HG02870 (cell line): ENCODE data around the gene SPSB2.

Source experiments
- ATAC-seq: cut with Tn5 transposase; IDR thresholded peaks from one replicate; pipeline ENCODE4 v1.9.1; 2021; ENCODE audit warnings: mild to moderate bottlenecking, moderate library complexity; ENCODE audit not compliant: unreplicated experiment

SPSB2 gene

DNA sequence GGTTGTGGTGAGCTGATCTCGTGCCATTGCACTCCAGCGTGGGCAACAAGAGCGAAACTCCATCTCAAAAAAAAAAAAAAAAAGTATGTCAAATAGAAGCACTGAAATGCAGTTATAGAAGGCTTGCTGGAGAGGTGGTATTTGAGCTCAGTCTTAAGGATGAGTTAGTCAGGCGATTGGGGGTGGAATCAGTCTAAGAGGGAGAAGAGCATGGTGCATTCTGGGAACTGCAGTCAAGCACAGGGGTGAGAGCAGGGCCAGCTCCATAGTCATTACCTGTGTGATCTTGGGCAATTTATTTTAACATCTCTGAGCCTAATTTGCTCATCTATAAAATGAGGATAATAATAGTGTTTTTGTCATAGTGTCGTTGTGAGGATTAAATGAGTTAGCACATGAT, 38.2 kb downstream of the SPSB2 start:
- no peak for ATAC-seq

DNA sequence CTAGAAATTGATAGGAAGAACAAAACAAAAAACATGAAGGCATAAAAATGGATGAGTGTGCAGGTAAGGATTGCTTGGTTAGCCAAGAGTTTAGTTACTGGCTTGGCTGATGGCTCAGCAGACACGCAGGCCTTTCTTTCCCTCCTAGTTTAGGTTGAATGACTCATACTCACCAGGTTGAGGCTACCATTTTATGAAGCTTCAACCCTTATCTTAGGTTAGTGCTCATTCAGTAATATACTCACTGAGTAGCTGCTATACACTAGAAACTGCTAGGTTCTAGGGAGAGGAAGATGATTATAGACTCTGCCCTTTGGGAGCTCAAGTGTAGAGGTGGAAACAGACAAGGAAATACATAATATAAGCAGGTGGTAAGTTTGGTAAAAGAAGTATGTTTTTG, 38.8 kb downstream of the SPSB2 start:
- ATAC-seq, result no peak

DNA sequence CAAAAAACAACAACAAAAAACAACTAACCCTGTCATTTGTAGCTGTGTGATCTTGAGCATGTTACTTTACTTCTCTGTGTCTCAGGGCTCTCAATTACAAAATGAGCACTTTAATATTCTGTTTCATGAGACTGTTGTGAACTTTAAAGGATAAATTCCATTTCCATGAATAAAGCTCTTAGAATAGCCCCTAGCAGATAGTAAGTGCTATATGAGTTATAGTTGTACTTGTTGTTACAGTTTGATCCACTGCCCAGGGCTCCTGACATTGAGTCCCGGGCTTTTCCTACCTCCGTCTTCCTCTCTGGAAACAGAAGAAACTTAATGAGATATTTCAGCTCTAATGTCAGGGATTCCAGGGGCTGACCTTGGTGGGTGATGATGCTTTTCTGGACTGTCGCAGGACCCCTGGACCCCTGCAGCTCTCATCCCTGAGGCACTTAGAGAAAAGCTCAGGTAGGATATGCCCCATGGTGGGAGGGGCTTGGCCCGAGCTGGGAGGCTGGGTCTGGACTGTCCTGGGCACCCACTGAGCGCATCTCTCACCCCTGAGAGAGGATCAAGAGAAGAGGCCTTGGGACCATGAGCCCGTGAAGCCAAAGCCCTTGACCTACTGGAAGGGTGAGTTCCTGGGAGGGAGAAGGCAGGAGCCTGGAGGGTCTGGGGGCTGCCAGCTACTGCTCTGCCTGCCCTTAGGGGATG, 39.8 kb downstream of the SPSB2 start:
- no peak for ATAC-seq

DNA sequence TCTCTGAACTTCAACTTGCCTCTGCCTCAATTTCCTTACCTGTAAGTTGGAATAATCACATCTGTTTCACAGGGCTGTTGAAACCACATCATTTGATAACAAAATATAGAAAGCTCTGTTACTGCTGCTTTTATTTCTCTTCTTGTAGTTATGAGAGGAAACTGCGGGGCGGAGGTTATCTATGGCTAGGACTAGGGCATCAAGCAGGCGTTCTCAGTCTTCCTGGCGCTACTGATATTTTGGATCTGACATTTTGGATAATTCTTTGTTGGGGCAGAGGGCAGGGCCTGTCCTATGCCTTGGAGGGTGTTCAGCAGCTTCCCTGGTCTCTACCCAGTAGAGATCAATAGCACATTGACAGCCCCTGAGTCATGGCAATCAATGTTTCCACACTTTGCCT, 41.0 kb downstream of the SPSB2 start:
- ATAC-seq, result no peak

DNA sequence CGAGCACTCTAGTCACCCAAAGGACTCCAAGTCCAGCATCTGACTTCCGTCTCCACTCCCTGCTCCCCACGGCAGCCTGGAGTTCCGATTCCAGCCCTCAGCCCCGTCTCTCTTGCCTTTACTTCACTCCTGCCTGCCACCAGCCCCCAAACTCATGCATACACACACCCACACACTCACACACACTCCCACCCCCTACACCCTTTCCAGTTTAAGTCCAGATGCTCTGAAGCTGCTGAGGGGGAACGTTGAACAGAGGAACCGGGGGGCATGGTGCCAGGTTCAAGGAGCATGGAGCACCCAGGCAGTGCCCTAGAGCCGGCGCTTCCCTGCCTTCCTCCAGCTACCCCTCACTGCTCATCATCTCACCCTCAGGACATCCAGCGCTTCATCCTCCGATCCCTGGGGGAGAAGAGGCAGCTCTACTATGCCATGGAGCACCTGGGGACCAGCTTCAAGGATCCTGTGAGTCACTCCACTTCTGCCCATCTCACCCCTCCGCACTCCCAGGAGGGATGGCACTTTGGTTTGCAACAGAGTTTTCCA, 41.6 kb downstream of the SPSB2 start:
- no peak for ATAC-seq

DNA sequence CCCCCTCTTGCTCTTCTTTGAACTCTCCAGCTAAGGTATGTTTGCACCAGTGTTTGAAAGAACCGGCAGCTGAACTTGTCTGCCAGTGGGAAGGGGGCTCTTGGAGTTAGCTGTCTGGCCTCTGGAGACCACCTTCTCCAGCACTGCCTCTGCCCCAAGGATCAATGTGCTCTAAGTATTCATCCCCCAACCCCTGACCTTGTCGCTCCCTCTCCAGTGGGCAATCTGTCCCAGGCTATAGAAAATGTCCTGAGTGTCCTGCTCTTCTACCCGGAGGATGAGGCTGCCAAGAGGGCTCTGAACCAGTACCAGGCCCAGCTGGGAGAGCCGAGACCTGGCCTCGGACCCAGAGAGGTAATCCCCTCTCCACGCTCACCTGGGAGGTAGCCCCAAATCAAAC, 42.1 kb downstream of the SPSB2 start:
- ATAC-seq, result no peak

DNA sequence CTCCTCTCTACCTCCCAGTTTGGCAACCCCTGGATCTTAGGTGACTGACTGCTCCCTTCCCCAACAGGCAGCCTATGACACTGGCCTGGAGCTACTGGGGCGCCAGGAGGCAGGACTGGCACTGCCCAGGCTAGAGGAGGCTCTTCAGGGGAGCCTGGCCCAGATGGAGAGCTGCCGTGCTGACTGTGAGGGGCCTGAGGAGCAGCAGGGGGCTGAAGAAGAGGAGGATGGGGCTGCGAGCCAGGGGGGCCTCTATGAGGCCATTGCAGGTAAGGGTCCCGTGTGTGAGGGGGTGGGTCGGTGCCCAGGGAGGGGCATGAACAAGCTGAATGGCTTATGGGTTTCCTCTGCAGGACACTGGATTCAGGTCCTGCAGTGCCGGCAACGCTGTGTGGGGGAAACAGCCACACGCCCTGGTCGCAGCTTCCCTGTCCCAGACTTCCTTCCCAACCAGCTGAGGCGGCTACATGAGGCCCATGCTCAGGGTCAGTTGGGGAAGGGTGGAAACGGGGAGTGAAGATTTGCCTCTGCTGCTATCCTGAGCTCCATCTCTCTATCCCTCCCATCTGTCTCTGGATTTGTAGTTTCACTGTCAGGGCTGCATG, 42.7 kb downstream of the SPSB2 start:
- ATAC-seq, result no peak

DNA sequence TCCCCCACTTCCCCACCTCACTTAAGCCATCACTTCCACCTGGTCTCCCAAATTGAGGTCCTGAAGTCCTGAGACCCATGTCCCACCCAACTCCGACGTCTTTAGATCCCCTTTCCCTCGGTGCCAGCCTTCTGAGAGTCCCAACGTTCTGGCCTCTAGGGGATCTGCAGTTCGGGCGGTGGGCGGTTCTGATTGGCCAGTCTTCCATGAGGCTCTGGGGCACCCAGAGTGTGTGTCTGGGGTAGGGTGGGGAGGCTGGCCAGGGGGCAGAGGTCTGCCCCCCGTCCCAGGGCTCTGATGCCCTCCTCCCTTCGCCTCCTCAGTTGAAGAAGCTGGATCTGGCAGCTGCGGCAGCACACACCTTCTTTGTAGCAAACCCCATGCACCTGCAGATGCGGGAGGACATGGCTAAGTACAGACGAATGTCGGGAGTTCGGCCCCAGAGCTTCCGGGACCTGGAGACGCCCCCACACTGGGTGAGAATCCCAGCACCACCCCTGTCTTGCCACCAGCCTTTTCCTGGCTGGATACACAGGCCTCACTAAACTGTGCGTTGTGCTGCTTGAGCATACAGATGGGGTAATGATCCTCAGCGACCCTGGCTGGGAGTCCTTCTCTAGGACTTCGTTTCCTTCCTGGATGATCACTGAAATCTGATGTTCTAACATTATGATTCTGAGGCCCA, 43.4 kb downstream of the SPSB2 start:
- no peak for ATAC-seq

DNA sequence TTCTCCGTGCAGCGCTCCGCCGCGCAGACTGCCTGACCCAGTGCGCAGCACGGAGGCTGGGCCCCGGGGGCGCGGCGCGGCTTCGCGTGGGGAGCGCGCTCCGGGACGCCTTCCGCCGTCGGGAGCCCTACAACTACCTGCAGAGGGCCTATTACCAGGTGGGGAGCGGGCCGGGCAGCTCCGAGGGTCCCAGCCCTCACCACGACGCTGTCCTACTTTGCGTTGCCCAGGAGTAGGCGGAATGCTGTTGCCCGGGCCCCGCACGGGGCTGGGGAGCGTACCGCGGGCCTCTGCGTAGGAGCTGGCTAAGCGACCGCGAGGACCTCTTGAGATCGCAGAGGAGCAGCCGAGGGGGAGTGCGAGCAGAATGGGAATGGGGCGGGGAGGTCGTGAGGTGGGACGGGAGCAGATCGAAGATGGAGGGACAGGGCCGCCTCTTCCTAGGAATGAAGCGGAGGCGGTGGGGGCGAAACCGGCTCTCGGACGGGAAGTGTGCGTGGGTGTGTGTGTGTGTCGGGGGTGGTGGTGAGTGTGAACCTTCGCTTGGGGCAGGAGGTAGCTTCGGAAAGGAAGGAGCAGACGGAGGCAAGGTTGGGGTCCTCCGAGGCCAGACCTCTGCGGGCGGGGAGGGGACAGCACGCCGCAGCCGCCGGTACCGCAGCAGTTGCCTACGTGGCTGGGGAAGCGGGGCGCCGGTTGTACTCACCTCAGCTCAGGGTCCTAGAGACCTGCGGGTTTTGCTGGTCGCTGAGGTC, 44.1 kb downstream of the SPSB2 start:
- no peak for ATAC-seq

DNA sequence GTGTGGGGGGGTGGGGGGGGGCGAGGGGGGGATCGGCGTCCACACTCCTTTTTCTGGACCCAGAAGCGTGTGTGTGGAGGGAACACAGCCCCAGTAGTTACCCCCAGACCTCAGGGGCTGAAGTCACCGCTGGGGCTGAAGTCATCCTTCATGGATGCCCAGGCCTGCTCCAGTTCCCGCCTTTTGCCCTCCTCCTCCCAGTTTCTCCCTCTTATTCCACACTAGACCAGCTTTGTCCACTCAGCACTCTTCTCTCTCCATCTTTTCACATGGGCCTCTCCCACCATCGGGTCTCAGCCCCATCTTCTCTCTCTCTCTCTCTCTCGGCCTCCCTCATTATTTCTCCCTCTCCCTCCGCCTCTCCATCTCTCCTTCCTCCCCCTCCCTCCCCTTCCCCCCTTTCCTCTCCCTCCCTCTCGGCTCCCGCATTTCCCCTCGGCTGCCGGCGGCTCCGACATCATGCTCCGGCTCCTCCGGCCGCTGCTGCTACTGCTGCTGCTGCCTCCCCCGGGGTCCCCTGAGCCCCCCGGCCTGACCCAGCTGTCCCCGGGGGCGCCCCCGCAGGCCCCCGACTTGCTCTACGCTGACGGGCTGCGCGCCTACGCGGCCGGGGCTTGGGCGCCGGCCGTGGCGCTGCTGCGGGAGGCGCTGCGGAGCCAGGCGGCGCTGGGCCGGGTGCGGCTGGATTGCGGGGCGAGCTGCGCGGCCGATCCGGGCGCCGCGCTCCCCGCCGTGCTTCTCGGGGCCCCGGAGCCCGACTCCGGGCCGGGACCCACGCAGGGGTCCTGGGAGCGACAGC, 44.9 kb downstream of the SPSB2 start, which contains the start of gene P3H3:
P3H3 (plus strand) TSS at position 426 of the 799 bp plus-strand sequence; CDS start at position 460, 34 bp downstream.
- no peak for ATAC-seq

DNA sequence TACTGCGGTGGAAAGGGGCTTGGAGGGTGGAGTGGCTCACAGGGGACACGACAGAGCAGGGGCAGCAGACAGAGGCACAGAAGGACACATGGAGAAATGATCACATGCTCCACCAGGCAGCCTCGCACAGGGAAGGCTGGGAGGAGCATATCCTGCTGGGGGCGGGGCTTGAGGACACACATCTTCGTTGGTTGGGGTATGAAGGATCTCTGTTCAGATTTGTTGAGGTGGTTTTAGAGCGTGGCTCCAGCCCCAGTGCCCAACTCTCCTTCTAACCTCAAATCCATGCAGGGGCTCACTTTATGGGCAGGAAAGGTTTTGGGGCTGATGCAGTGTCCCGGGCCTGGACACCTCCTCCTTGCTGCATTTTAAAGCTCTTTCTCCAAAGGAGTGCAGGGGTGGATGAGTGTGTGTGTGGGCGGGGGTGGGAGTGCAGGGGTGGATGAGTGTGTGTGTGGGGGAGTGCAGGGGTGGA, 45.6 kb downstream of the SPSB2 start:
- no peak for ATAC-seq

DNA sequence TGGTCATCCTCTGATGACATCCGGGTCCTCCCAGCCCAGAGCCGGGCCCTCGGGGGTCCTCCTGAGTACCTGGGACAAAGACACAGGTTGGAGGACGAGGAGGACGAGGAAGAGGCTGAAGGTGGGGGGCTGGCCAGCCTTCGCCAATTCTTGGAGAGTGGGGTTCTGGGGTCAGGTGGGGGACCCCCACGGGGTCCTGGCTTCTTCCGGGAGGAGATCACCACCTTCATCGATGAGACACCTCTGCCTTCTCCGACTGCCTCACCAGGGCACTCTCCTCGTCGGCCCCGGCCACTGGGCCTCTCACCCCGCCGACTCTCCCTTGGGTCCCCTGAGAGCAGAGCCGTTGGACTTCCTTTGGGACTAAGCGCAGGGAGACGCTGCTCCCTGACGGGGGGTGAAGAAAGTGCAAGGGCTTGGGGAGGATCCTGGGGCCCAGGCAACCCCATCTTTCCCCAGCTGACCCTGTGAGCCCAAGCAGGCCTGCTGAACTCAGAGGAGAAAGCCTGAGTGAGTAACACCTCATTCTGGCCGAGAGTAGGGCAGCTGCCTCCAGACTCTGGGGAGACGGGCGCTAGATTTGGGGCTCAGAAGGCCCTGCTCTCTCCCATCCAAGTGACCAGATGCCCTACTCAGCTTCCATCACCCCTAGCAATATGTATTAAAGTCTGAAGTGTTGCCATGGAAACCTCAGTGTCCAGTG, 46.2 kb downstream of the SPSB2 start:
- no peak for ATAC-seq

DNA sequence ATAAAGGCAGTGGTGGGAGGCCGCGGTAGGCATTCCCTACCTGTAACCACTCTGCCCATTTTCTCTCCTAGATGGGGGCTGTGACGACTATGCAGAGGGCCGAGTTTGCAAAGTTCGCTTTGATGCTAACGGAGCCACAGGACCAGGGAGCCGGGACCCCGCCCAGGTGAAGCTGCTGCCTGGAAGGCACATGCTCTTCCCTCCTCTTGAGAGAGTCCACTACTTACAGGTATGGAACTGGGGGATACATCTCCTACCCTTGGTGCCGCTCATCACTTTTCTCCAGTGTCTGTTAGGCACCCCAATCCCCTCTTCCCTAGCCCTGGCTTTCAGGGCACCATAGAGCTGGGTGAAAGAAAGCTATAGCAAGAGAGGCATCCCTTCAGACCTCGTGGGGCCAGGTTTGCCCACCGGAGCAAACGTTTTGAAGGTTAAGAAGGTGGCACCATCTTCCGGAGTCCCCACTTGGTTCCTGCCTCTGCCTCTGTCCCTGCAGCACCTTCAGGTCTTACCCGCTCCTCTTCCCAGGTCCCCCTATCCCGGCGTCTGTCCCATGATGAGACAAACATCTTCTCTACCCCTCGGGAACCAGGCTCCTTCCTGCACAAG, 46.9 kb downstream of the SPSB2 start:
- no peak for ATAC-seq

DNA sequence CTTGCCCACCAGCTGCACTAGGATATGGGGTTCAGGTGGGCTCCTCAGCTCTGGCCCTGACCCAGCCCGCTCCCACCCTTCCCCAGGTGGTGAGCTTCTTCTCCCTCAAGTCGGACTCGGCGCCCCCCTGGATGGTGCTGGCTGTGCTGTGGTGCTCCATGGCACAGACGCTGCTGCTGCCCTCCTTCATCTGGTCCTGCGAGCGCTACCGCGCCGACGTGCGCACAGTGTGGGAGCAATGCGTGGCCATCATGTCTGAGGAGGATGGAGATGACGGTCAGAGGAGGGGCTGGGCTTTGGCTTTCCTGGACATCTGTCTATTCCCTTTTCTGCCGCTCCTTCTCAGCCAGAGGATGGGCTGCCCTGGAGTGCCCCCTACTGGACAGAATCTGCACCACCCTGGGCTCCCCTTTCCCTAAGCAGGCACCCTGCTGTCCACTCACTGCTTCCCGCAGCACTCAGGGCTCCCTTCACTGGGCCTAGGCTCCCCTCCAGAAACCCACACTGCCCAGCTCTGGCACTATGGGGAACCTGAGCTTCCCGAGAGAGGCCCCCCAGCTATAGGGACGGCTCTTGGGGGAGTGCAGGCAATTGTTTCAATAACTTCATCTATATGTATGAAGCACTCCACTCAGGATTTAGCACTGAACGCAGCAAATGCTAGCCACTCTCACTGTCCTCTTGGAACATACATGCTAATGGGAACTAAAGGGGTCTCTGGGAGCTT, 47.5 kb downstream of the SPSB2 start:
- no peak for ATAC-seq

DNA sequence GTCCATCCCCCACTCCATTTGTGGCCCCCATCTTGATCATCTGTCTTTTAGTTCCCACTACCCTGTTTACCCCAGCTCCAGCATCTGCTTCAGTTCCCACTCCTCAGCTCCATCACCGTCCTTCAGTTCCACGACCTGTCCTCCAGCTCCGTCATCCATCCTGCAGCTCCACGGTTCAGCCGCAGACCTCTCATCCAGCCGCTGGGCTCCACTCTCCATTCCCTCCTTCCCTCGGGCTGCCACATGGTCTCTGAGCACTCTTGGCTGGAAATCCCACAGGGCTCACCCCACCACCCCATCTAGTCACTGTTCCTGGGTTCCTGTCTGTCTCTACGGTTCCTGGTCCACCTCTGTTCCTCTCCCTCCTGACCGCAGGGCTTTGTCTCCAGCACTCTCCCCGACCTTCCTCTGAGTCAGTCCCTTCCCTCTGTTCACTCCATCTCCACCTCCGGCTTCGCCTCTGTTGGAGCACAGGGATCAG, 48.2 kb downstream of the SPSB2 start:
- ATAC-seq, result no peak

DNA sequence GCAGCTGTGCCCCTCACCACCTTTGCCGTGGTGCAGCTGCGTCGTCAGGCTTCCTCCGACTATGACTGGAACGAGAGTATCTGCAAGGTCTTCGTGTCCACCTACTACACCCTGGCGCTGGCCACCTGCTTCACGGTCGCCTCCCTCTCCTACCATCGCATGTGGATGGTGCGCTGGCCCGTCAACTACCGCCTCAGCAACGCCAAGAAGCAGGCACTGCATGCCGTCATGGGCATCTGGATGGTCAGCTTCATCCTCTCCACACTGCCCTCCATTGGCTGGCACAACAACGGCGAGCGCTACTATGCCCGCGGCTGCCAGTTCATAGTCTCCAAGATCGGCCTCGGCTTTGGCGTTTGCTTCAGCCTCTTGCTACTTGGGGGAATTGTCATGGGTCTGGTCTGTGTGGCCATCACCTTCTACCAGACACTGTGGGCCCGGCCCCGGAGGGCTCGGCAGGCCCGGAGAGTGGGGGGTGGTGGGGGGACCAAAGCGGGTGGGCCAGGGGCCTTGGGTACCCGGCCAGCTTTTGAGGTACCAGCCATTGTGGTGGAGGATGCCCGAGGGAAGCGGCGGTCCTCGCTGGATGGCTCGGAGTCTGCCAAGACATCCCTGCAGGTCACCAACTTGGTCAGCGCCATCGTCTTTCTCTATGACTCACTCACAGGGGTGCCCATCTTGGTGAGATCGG, 48.9 kb downstream of the SPSB2 start:
- no peak for ATAC-seq

DNA sequence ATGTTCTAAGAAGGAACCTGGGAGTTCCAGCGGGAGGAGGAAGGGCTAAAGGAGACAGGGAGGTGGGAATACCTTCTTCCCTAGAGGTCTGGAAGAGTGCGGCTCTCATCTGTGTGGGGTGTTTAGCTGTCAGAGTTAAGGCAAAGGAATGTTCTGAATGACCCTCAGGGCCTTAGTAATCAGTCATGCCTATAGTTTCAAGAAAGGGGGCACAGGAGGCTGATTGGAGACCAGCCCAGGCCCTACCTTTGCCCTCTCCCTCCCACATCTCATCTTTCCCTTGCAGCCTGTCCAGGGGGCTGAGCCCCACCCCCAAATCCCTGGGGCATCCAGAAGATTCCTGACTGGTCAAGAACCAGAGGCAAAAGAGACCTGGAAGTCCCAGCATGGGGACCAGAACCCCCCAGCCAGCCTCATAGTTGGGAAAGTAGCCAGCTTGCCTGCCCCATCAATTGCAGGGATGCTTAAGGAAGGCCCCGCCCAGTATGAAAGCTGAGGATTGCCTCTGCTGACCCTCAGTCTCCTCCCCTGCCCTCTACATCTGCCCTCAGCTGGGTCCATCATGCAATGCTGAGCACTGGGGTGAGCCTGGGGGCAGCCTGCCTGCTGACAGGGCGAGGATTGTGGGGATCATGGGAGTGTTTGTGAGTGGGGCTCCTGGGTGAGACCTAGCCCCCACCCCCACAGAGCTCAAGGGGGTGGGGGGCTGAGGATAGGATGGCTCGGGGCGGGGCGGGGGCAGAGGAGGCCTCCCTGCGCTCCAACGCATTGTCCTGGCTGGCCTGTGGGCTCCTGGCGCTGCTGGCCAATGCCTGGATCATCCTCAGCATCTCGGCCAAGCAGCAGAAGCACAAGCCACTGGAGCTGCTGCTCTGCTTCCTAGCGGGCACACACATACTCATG, 49.7 kb downstream of the SPSB2 start:
- ATAC-seq, result no peak
